ENCODE data around the gene RAPGEF2. TPM values are rescaled to one million over a fixed set of nuclear protein-coding genes. Genes with fewer than 3 reads are reported as not detected.

RAPGEF2 gene
- total and polyA plus RNA-seq, 11 donors, result 10.6 to 75.9 (median 51.2) TPM

GRCh38 chr4:159343116-159343515 lies 240.2 kb downstream of the RAPGEF2 start:
- no peak overlapping the region for H3K4me3 ChIP-seq
- intact Hi-C loops (cut with DNase I), result no loop called here
- DNase-seq (no peak), ATAC-seq (no peak)
- H3K9me3 ChIP-seq, result no peaks in the 10 kb centered on the region
- WGBS, 4 donors, result 79 to 86% (median 83%) methylated on average over 8 of the region's 8 CpGs
- H3K36me3 ChIP-seq, result peaks cover 0 to 98% (median 84%) of the 10 kb centered on the region in 9 donors
- no peak for TF ChIP-seq POLR2A (IDR thresholded peaks at IDR 0.05)
- TF ChIP-seq, protein P1, sequence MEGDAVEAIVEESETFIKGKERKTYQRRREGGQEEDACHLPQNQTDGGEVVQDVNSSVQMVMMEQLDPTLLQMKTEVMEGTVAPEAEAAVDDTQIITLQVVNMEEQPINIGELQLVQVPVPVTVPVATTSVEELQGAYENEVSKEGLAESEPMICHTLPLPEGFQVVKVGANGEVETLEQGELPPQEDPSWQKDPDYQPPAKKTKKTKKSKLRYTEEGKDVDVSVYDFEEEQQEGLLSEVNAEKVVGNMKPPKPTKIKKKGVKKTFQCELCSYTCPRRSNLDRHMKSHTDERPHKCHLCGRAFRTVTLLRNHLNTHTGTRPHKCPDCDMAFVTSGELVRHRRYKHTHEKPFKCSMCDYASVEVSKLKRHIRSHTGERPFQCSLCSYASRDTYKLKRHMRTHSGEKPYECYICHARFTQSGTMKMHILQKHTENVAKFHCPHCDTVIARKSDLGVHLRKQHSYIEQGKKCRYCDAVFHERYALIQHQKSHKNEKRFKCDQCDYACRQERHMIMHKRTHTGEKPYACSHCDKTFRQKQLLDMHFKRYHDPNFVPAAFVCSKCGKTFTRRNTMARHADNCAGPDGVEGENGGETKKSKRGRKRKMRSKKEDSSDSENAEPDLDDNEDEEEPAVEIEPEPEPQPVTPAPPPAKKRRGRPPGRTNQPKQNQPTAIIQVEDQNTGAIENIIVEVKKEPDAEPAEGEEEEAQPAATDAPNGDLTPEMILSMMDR (IDR thresholded peaks at IDR 0.05), result no peak
- peaks cover 0 to 24% (median 5%) of the 10 kb centered on the region in 12 donors for H3K4me1 ChIP-seq
- H3K27ac ChIP-seq, result no peak overlapping the region
- no peaks in the 10 kb centered on the region for H3K27me3 ChIP-seq

GRCh38 chr4:159344877-159345276 lies 242.0 kb downstream of the RAPGEF2 start:
- no peaks in the 10 kb centered on the region for H3K27me3 ChIP-seq
- 52 to 71% (median 59%) methylated on average over 4 of the region's 4 CpGs for WGBS, 4 donors
- H3K4me1 ChIP-seq, result peaks cover 0 to 26% (median 6%) of the 10 kb centered on the region in 12 donors
- H3K36me3 ChIP-seq, result peaks cover 0 to 98% (median 81%) of the 10 kb centered on the region in 9 donors
- DNase-seq, result no peak
- intact Hi-C loops (cut with DNase I), result loop anchor here in 1 of 10 donors (5.0 kb wide), 1 partner anchor 97 kb away; no protein-coding TSS in a partner anchor
- peak overlapping the region in 8 of 12 donors; percentile 2 to 46 (median 28) for H3K27ac ChIP-seq
- H3K4me3 ChIP-seq, result no peak overlapping the region
- ATAC-seq, result peak; percentile 68 to 87 (median 78)
- no peaks in the 10 kb centered on the region for H3K9me3 ChIP-seq
- TF ChIP-seq, protein P1 (IDR thresholded peaks at IDR 0.05), result no peak
- no peak for TF ChIP-seq POLR2A (IDR thresholded peaks at IDR 0.05)

DNA sequence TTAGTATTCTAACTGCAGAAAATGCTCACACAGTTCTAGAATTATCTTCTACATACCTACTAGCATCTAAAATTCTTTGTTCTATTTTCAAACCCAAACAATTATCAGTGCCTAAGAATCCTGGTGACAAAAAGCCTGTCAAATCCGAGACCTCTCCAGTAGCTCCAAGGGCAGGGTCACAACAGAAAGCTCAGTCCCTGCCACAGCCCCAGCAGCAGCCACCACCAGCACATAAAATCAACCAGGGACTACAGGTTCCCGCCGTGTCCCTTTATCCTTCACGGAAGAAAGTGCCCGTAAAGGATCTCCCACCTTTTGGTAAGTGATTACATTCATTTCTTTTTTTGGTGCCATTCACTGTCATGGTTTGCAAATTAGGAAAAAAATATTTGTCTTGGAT lies 243.8 kb downstream of the RAPGEF2 start:
- H3K9me3 ChIP-seq, result no peaks in the 10 kb centered on the region
- ATAC-seq, result peak in 3 of 4 donors; percentile 50 to 52 (median 51)
- H3K27me3 ChIP-seq, result no peaks in the 10 kb centered on the region
- H3K4me3 ChIP-seq, result no peak overlapping the region
- TF ChIP-seq, protein P1 (IDR thresholded peaks at IDR 0.05), result no peak
- no peak for TF ChIP-seq POLR2A (IDR thresholded peaks at IDR 0.05)
- intact Hi-C loops (cut with DNase I), result loop anchor here in 1 of 10 donors (5.0 kb wide), 1 partner anchor 96 kb away; no protein-coding TSS in a partner anchor
- peaks cover 0 to 100% (median 91%) of the 10 kb centered on the region in 9 donors for H3K36me3 ChIP-seq
- no peak for DNase-seq
- H3K4me1 ChIP-seq, result peaks cover 0 to 40% (median 6%) of the 10 kb centered on the region in 12 donors
- H3K27ac ChIP-seq, result peak overlapping the region in 2 of 12 donors; percentile 20 to 27
- WGBS, 4 donors, result 60 to 72% (median 65%) methylated on average over 5 of the region's 5 CpGs

GRCh38 chr4:159347813-159348212 lies 244.9 kb downstream of the RAPGEF2 start:
- Histone ChIP-seq H3K4me3 (no peak overlapping the region), H3K36me3 (peaks cover 0 to 100% (median 90%) of the 10 kb centered on the region in 9 donors), H3K9me3 (no peaks in the 10 kb centered on the region), H3K27me3 (no peaks in the 10 kb centered on the region), H3K4me1 (peaks cover 0 to 51% (median 6%) of the 10 kb centered on the region in 12 donors), H3K27ac (no peak overlapping the region)
- ATAC-seq, result no peak
- WGBS, 4 donors, result 91 to 97% (median 94%) methylated on average over 9 of the region's 9 CpGs
- TF ChIP-seq POLR2A (IDR thresholded peaks at IDR 0.05), result no peak
- TF ChIP-seq, protein P1 (IDR thresholded peaks at IDR 0.05), result no peak
- no peak for DNase-seq
- intact Hi-C loops (cut with DNase I), result loop anchor here in 1 of 10 donors (5.0 kb wide), 1 partner anchor 94 kb away; no protein-coding TSS in a partner anchor
